GM19468 (cell line): ENCODE data around the gene ZBTB11.
"Not testable (repeated sequence)": the region's sequence is repeated elsewhere in the genome, so short reads cannot be mapped to it uniquely, and the experiment has no call there.

ENCODE experiments used
- ATAC-seq: cut with Tn5 transposase; IDR thresholded peaks from one replicate; pipeline ENCODE4 v1.9.1; 2021; ENCODE audit warnings: mild to moderate bottlenecking, moderate library complexity, moderate number of reproducible peaks; ENCODE audit not compliant: unreplicated experiment; ENCODE audit errors: extremely low read depth

Gene ZBTB11

DNA sequence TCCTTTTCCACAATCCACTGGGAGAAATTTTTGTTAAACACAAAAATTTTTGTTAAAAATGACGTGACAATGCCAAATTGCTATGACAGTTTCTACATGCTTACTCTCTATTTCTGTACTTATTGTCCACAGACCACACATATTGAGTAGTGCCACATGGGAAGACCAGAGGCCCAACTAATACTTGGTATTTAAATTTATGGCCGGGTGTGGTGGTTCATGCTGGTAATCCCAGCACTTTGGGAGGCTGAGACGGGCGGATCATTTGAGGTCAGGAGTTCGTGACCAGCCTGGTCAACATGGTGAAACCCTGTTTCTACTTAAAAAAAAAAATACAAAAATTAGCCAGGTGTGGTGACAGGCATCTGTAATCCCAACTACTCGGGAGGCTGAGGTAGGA, 20.3 kb downstream of the ZBTB11 start:
- ATAC-seq, result no peak

DNA sequence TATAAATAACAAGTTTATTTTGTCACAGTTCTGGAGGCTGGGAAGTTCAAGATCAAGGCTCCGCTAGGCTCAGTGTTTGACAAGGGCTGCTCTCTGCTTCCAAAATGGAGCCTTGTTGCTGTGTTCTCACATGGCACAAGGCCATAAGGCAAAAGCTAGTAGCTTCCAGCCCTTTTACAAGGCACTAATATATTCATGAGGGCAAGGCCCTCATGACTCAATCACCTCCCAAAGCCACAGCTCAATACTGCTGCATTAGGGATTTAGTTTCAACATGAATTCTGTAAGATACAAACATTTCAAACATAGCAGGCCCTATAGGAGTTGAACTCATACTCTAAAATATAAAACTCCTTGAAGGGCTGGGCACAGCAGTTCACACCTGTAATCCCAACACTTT, 30.2 kb downstream of the ZBTB11 start:
- no peak for ATAC-seq

DNA sequence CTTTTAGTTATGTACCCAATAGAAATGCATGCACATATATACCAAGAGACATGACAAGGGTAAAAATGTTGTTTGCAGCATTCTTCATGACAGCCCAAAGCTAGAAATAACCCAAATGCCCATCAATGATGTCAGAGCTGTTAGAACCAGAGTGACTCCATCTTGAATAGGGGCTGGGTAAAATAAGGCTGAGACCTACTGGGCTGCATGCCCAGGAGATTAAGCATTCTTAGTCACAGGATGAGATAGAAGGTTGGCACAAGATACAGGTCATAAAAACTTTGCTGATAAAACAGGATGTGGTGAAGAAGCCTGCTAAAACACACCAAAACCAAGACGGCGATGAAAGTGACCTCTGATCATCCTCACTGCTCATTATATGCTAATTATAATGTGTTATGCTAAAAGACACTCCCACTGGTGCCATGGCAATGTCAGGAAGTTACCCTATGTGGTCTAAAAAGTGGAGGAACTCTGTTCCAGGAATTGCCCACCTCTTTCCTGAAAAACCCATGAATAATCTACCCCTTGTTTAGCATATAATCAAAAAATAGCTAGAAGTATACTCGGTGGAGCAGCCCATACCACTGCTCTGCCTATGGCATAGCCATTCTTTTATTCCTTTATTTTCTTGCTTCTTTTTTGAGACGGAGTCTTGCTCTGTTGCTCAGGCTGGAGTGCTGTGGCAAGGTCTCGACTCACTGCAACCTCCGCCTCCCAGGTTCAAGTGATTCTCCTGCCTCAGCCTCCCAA, 32.9 kb downstream of the ZBTB11 start:
- ATAC-seq, result no peak

DNA sequence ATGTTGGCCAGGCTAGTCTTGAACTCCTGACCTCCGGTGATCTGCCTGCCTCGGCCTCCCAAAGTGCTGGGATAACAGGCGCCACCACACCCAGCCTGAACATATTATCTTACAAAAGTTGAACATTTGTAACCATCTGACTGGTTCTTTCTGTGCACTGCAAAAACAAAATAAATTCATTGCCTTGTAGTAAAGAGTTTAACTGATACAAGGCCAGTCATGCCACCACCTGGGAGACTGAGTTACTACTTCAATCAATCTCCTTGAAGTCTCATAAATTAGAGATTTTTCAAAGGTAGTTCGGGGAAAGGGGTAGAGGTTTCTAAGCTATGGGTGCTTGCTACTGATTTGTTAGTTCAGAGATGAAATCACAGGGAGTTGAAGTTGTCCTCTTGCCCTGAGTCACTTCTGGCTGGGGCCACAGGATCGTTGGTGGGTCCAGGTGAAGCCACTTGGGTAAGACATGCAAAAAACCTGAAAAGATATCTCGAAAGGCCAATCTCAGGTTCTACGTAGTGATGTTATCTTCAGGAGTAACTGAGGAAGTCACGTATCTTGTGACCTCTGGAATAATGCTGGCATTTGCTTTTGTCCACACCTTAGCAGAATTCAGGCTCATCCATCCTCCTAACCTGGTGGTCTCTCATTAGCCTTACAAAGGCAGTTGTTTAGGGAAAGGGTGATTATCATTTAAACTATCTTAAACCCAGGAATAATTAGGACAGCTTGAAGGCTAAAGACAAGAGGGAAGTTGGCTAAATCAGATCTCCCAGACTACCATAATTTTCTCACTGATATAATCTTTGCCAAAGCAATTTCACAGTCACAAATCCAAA, 33.7 kb downstream of the ZBTB11 start:
- no peak for ATAC-seq

DNA sequence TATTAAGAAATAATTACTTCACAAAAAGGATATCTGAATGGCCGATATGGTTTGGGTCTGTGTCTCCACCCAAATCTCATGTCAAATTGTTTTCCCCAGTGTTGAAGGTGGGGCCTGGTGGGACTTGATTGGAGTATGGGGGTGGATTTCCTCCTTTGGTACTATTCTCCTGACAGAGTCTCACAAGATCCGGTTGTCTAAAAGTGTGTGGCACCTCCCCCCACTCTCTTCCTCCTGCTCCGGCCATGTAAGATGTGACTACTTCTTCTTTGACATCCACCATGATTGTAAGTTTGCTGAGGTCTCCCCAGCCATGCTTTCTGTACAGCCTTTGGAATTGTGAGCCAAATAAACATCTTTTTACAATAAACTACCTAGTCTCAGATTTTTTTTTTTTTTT, 34.5 kb downstream of the ZBTB11 start:
- ATAC-seq, result no peak

DNA sequence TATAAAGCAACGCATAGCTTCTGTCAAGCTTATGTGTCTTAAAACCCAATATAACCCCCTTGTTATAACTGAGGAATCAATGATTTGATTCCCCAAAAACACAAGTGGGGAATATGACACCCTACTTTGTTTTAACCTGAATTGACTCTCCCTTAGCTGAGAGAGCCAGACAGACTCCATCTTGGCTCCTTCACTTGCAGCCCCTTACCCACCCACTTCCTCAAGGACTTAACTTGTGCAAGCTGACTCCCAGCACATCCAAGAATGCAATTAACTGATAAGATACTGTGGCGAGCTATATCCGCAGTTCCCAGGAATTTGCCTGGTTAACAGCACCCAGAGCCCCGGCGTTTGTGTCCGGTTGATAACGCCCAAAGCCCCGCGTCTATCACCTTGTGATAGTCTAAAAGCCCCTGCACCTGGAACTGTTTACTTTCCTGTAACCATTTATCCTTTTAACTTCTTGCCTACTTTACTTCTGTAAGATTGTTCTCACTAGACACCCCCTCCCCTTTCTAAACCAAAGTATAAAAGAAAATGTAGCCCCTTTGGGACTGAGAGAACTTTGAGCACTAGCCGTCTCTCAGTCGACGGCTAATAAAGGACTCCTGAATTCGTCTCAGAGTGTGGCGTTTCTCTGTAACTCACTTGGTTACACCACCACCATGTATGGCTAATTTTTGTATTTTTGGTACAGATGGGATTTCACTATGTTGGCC, 35.4 kb downstream of the ZBTB11 start:
- not testable (repeated sequence) for ATAC-seq

DNA sequence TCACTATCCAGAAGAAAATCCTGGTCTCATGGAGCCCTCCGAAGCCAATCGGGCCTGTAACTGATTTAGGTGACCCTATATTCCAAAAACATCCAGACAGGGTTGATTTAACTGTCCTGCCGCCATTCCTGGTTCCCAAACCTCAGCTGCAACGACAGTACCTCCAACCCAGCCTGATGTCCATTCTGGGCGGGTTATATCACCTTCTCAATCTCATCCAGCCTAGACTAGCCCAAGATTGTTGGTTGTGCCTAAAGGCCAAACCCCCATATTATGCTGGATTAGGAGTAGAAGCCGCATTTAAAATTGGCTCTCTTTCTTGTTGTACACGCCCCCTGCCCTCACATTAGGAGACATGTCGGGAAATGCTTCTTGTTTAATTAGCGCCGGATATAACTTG, 36.7 kb downstream of the ZBTB11 start:
- no peak for ATAC-seq

DNA sequence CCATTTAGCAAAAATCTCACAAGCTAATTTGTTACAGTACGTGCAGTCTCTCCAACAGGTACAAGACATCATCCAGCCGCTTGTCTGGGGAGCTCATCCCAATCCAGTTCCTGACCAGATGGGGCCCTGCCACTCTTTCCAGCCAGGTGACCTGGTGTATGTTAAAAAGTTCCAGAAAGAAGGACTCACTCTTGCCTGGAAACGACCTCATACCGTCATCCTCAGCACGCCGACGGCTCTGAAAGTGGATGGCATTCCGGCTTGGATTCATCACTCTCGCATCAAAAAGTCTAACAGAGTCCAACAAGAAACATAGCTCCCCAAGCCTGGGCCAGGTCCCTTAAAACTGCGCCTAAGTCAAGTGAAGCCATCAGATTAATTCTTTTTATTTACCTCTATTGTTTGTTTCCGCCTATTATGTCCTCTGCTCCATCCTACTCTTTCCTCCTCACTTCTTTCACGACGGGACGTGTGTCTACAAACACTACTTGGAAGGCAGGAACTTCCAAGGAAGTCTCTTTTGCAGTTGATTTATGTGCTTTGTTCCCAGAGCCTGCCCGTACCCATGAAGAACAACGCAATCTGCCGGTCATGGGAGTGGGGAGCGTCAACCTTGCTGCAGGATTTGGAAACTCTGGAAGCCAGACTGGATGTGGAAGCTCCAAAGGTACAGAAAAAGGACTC, 37.5 kb downstream of the ZBTB11 start:
- no peak for ATAC-seq

DNA sequence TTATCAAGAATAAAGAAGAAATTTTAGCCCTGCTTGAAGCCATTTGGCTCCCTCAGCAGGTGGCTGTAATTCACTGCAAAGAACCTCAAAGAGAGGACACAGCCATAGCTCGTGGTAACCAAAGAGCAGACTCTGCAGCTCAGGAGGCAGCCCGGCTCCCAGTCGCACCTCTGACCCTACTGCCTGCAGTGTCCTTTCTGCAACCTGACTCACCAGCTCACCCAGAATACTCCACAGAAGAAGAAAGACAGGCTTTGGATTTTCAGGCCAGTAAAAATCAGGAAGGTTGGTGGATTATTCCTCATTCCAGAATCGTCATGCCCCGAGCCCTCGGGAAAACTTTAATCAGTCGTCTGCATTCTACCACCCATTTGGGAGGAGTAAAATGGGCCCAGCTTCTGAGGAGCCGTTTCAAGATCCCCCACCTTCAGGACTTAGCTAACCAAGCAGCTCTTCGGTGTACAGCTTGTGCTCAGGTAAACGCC, 38.6 kb downstream of the ZBTB11 start:
- no peak for ATAC-seq

DNA sequence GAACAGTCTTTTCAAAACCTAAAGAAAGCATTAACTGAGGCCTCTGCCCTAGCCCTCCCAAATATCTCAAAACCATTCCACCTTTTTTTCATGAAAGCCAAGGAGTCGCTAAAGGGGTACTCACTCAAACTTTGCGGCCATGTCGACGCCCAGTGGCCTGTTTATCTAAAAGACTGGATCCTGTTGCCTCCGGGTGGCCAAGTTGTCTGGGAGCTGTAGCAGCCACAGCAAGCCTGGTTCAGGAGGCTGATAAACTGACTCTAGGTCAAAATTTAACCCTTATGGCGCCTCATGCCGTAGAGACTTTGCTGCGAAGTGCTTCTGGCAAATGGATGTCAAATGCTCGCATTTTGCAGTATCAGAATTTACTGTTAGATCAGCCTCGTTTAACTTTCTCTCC, 39.5 kb downstream of the ZBTB11 start:
- no peak for ATAC-seq

DNA sequence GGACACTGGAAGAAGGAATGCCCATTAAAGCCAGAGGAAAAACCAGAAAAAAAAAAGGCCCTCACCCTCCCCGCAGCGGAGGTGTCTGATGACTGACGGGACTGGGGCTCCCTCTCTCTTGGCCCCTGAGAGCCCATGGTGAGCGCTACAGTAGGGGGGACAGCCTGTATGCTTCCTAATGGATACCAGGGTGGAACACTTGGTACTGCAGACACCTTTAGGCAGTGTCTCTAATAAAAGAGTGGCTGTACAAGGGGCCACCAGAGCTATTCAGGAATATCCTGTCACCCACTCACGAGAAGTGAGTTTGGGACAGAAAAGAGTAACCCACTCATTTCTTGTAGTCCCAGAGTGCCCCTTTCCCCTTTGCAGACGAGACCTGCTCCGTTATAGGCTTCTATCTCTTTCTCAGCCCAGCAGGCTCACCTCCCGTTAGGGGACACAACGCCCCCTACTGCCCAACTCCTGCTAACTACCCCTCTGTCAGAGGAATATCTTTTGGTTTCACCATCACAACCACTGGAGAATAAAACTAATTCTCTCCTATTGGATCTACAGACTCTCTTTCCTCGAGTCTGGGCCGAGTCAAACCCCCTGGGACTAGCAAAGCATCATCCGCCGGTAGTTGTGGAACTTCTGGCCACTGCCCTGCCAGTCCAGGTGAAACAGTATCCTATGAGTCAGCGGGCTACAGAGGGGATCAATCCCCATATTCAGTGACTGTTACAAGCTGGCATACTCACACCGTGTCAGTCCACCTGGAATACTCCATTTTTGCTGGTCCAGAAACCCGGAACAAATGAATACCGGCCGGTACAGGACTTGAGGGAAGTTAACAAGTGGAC, 40.8 kb downstream of the ZBTB11 start:
- peak; percentile 77 for ATAC-seq

DNA sequence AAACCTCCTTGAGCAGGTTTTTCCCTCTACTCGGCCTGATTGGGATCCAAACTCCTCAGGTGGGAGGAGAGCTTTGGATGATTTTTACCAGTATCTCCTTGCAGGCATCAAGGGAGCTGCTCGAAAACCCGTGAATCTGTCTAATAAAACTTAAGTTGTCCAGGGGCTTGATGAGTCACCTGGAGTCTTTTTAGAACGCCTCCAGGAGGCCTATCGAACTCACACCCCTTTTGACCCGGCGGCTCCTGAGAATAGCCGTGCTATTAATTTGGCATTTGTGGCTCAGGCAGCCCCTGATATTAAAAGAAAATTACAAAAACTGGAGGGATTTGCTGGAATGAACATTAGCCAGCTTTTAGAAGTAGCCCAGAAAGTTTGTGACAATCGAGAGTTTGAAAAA, 41.6 kb downstream of the ZBTB11 start:
- no peak for ATAC-seq

DNA sequence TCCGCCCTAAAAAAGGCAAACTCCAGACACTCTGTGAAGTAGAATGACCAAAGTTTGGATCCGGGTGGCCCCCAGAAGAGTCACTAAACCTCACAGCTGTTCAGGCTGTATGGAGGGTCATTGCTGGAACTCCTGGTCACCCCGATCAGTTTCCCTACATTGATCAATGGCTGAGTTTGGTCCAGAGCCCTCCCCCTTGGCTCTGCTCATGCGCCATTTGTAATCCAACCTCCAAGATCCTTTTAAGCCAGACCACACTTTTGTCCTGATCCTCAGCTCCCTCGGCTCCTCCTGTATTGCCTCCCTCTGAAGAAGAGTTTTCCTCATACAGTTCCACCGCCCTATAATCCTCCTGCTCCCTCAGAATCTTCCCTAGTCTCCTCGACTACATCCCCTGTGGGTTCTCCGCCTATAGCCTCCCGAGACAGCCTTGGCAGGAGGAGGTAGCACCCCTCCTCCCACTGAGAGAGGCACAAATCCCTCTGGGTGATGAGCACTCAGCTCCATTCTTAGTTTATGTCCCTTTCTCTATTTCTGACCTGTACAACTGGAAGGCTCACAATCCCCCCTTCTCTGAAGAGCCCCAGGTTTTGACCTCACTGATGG, 42.2 kb downstream of the ZBTB11 start:
- ATAC-seq, result no peak

DNA sequence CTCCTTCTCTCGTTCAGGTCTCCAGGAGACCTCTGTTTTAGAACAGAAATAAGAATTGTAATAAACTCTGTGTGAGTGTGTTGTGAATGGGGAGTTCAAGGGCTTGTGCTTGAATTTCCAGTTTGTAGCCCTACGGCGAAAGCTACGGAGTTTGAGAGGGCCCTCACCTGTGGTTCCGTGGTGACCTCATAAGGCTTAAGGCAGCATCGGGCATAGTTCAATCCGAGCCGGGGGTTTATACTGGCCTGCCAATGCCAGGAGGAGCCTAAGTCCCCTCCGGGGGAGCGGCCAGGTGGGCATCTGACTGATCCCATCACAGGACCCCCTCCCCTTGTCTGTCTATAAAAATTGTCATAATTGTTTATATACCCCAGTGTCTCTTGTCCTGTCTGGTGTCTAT, 43.7 kb downstream of the ZBTB11 start:
- no peak for ATAC-seq

DNA sequence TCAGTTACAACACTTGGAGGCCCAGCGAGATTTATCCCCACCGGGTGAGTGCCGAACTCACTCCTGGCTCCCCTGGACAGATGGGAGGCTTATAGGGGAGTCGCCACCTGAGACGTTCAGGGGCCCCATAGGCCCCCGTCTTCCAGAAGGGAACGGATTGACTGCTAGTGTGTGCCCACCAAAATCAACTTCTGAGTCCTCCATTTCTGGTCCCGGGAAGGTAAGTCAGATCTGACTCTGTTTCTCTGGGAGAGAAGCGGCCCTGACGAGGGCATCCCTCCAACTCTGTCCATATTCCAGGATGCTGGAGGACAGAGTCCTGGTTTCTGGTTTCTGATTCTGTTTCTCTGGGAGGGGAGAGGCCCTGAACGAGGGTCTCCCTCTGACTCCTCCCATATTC, 44.3 kb downstream of the ZBTB11 start:
- no peak for ATAC-seq

DNA sequence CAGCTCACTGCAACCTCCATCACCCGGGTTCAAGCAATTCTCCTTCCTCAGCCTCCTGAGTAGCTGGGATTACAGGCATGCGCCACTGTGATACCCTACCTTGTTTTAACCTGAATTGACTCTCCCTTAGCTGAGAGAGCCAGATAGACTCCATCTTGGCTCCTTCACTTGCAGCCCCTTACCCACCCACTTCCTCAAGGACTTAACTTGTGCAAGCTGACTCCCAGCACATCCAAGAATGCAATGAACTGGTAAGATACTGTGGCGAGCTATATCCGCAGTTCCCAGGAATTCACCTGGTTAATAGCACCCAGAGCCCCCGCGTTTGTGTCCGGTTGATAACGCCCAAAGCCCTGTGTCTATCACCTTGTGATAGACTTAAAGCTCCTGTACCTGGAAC, 45.0 kb downstream of the ZBTB11 start:
- not testable (repeated sequence) for ATAC-seq

DNA sequence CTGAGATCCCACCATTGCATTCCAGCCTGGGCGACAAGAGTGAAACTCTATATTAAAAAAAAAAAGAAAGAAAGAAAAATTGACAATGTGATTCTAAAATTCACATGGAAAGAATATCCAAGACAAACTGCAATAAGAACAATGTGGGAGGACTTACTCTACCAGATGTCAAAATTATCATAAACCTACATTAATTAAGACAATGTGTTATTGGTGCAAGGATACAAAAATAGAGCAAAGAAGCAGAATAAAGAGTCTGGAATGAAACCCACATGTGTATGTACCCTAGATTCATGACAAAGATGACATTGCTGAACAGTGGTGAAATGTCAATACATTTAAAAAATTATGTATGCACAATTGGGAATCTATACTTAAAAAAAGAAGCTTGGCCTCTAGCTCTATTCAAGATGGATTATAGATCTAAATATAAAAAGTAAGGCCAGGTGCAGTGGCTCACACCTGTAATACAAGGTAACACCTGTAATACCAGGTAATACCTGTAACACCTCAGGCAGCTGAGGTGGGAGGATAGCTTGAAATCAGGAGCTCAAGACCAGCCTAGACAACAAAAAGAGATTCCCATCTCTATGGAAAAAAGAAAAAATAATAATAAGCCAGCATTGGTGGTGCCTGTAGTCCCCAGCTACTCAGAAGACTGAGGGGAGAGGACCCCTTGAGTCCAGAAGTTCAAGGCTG, 45.7 kb downstream of the ZBTB11 start:
- ATAC-seq, result no peak

DNA sequence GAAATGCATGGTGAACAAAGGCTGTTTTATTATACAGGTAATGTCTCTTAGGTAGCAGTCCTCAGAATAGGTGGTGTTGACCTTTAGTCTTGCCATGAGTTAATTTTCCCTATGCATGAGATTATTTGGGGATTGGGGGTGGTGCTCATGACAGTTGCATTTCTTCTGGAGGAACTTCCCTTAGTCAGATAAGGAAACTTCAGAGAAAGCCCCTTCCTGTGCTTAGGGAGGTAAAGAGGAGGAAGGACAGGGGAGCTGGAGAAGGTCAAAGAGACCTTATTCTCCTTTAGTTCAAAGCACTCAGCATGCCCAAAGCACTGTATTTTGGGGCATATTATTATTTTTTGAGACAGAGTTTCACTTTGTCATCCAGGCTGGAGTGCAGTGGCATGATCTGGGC, 47.7 kb downstream of the ZBTB11 start:
- no peak for ATAC-seq
